GM06990 (cell line): ENCODE results near the gene LNP1.

Experiments used
- DNase-seq: peaks from one replicate; pipeline ENCODE4 v3.0.0-alpha.2; 2011; ENCODE audit not compliant: insufficient read length; ENCODE audit errors: extremely low read depth
- H3K27me3 ChIP-seq: replicated peaks from 2 replicates; pipeline ENCODE4 v1.6.0; 2011; ENCODE audit warnings: low read length; ENCODE audit not compliant: control insufficient read depth, insufficient read depth
- H3K36me3 ChIP-seq: 2 replicates; pipeline ENCODE4 v1.5.1; 2011; ENCODE audit warnings: low read length; ENCODE audit not compliant: control insufficient read depth, insufficient read depth
- H3K4me3 ChIP-seq: replicated peaks from 2 replicates; pipeline ENCODE4 v1.5.1; 2011; ENCODE audit warnings: low read depth, mild to moderate bottlenecking, control low read depth, low read length
- CTCF ChIP-seq: IDR thresholded peaks from 2 replicates; pipeline ENCODE4 v1.5.1; 2011; ENCODE audit warnings: low read length, control low read depth, mild to moderate bottlenecking, inconsistent platforms; ENCODE audit not compliant: insufficient read depth, poor library complexity, severe bottlenecking

Gene LNP1

DNA sequence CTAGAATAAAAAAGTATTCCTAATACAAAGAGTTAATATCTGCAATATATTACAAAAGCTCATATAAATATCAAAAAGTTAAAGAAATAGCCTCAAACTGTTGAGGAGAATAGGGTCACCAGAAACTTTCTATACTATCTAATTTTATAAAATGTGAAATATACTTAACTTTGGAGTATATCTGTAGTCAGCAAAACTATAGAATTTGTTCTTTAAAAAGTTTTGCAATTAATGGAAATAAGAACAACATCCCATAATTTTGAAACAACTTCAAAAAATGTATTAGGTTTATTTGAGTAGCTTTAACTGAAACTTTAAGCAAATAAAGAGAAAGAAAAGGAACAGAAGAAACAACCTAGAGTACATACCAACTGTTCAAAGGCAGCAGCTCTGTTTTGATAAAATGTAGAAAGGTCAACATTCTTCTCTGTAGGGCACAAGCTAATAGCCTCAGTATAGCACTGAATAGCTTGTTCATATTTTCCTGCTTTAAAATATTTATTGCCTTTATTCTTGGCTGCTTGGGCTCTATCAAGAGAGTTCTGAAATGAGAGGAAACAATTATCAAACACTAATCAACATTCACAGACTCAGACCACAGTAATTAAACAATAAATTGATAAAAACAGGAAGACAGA is 14.8 kb upstream of the LNP1 start:
- DNase-seq = no peak
- peaks cover 9% of the 10 kb centered on the region for H3K36me3 ChIP-seq
- no peak for TF ChIP-seq CTCF
- no peak overlapping the region for H3K4me3 ChIP-seq
- no peaks in the 10 kb centered on the region for H3K27me3 ChIP-seq

GRCh38 chr3:100389025-100389424 is 12.3 kb upstream of the LNP1 start:
- H3K4me3 ChIP-seq = no peak overlapping the region
- H3K27me3 ChIP-seq = no peaks in the 10 kb centered on the region
- no peak for DNase-seq
- TF ChIP-seq CTCF = no peak
- H3K36me3 ChIP-seq = peaks cover 7% of the 10 kb centered on the region; the same call in 1 of the 2 replicates

GRCh38 chr3:100395679-100396431 is 5.5 kb upstream of the LNP1 start:
- no peaks in the 10 kb centered on the region for H3K27me3 ChIP-seq
- H3K36me3 ChIP-seq = no peaks in the 10 kb centered on the region
- TF ChIP-seq CTCF = no peak
- H3K4me3 ChIP-seq = no peak overlapping the region
- no peak for DNase-seq

DNA sequence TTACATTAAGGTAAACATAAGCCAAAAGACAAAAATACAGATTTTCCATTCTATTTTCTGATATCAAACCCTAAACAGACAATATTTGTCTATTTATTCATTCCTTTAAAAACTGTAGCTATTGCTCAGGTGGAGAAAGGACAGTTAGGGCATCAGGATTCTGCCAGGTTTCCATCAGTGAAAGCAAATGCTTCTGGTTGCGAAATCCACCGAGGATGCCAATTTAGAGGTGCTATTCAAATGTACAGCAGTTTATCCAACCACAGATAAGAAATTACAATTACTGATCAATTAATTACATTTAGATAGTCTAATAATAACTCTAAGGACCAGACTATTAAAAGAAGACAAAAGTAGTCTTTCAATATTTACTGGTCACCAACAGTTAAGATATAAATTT is 4.4 kb upstream of the LNP1 start:
- no peak for TF ChIP-seq CTCF
- no peak for DNase-seq
- no peaks in the 10 kb centered on the region for H3K27me3 ChIP-seq
- no peak overlapping the region for H3K4me3 ChIP-seq
- H3K36me3 ChIP-seq = no peaks in the 10 kb centered on the region

GRCh38 chr3:100399341-100400071 is 1.8 kb upstream of the LNP1 start:
- no peaks in the 10 kb centered on the region for H3K36me3 ChIP-seq
- H3K4me3 ChIP-seq = peak overlapping the region; percentile 81
- no peak for DNase-seq
- no peak for TF ChIP-seq CTCF
- H3K27me3 ChIP-seq = no peaks in the 10 kb centered on the region
